Gastrocnemius medialis (tissue), 4 donors: Measurements from ENCODE around the gene TENM3.

Source experiments
- CTCF ChIP-seq, 5 experiments: fragments of 450-650 bp in 3 of 5; fragments of 200-600 bp in 2 of 5; sonication (generic) in 2 of 5; IDR thresholded peaks in 4 of 5; conservative IDR thresholded peaks in 1 of 5; 1 replicate in 4 of 5; 2 replicates in 1 of 5; pipeline ENCODE4 v1.5.1; 2016 to 2019; ENCODE audit warnings: antibody characterized with exemption in 5 of 5, mild to moderate bottlenecking in 3 of 5, moderate library complexity in 3 of 5
- POLR2A ChIP-seq, 2 donors: fragments of 450-650 bp; IDR thresholded peaks; one replicate each; pipeline ENCODE4 v1.6.1; 2017; ENCODE audit warnings: antibody characterized with exemption in 2 of 2, mild to moderate bottlenecking in 2 of 2, moderate library complexity in 2 of 2

- TF ChIP-seq CTCF (IDR thresholded peaks at IDR 0.05 in 4 of 5, conservative IDR thresholded peaks at IDR 0.05 in 1 of 5) (no peak), POLR2A (IDR thresholded peaks at IDR 0.05) (no peak)
These were observed 184.4 kb downstream of the TENM3 start for GRCh38 chr4:182427554-182427953.
